Mesenchymal stem cell (in vitro differentiated cells and primary cell): ENCODE data around the gene KIAA1671.

ENCODE experiments used
- DNase-seq: peaks from one replicate; pipeline ENCODE4 v3.0.0-alpha.2; 2013
- H2AFZ ChIP-seq: one replicate; pipeline ENCODE4 v1.6.1; 2013; ENCODE audit warnings: low read depth, mild to moderate bottlenecking, control low read depth, inconsistent platforms, low read length, moderate library complexity
- H2AK5ac ChIP-seq: 2 replicates; pipeline ENCODE4 v1.6.1; 2013; ENCODE audit warnings: low read length, moderate library complexity, mild to moderate bottlenecking, inconsistent platforms; ENCODE audit not compliant: severe bottlenecking
- H2BK120ac ChIP-seq: one replicate; pipeline ENCODE4 v1.6.1; 2013; ENCODE audit warnings: low read depth, mild to moderate bottlenecking, inconsistent platforms, low read length, moderate library complexity
- H2BK12ac ChIP-seq, 2 experiments: one replicate each; pipeline ENCODE4 v1.6.1; 2013; ENCODE audit warnings: inconsistent platforms in 2 of 2, low read length in 2 of 2, mild to moderate bottlenecking in 2 of 2, moderate library complexity in 2 of 2, control low read depth in 1 of 2
- H2BK15ac ChIP-seq: one replicate; pipeline ENCODE4 v1.6.1; 2013; ENCODE audit warnings: mild to moderate bottlenecking, low read depth, inconsistent platforms; ENCODE audit not compliant: poor library complexity, severe bottlenecking
- H2BK5ac ChIP-seq: 2 replicates; pipeline ENCODE4 v1.6.1; 2013; ENCODE audit warnings: low read depth, mild to moderate bottlenecking, low read length, control low read depth, inconsistent platforms; ENCODE audit not compliant: poor library complexity, severe bottlenecking
- H3K14ac ChIP-seq, 2 experiments: one replicate each; pipeline ENCODE4 v1.6.1; 2013; ENCODE audit warnings: inconsistent platforms in 2 of 2, low read length in 2 of 2, control low read depth in 1 of 2, mild to moderate bottlenecking in 1 of 2, moderate library complexity in 1 of 2
- H3K18ac ChIP-seq, 2 experiments: one replicate each; pipeline ENCODE4 v1.6.1; 2013; ENCODE audit warnings: inconsistent platforms in 2 of 2, low read length in 2 of 2, control low read depth in 1 of 2, low read depth in 1 of 2, mild to moderate bottlenecking in 1 of 2
- H3K23ac ChIP-seq, 2 experiments: one replicate each; pipeline ENCODE4 v1.6.1; 2013; ENCODE audit warnings: inconsistent platforms in 2 of 2, low read length in 2 of 2, mild to moderate bottlenecking in 2 of 2, moderate library complexity in 2 of 2, control low read depth in 1 of 2
- H3K27ac ChIP-seq: 2 replicates; pipeline ENCODE4 v1.5.1; 2013; ENCODE audit warnings: mild to moderate bottlenecking, moderate library complexity, low read length, control low read depth, inconsistent platforms; ENCODE audit not compliant: poor library complexity, severe bottlenecking
- H3K27me3 ChIP-seq, 2 experiments: 2 replicates each; pipeline versions ENCODE4 v1.6.1 to v1.7.0; 2013; ENCODE audit warnings: low read length in 2 of 2, mild to moderate bottlenecking in 2 of 2, moderate library complexity in 2 of 2, control low read depth in 1 of 2, inconsistent platforms in 1 of 2; ENCODE audit not compliant: control insufficient read depth in 1 of 2, insufficient read depth in 1 of 2
- H3K36me3 ChIP-seq, 2 experiments: 2 replicates each; pipeline versions ENCODE4 v1.6.1 to v1.7.0; 2013; ENCODE audit warnings: low read length in 2 of 2, control low read depth in 1 of 2, inconsistent platforms in 1 of 2, low read depth in 1 of 2, mild to moderate bottlenecking in 1 of 2; ENCODE audit not compliant: insufficient read depth in 2 of 2, control insufficient read depth in 1 of 2
- H3K4ac ChIP-seq, 2 experiments: one replicate each; pipeline ENCODE4 v1.6.1; 2013; ENCODE audit warnings: inconsistent platforms in 2 of 2, low read length in 2 of 2, mild to moderate bottlenecking in 2 of 2, moderate library complexity in 2 of 2, control low read depth in 1 of 2, low read depth in 1 of 2
- H3K4me1 ChIP-seq: 2 replicates; pipeline ENCODE4 v1.6.1; 2013; ENCODE audit warnings: low read depth, low read length, control low read depth; ENCODE audit not compliant: control insufficient read depth, insufficient read depth
- H3K4me2 ChIP-seq: 2 replicates; pipeline ENCODE4 v1.6.1; 2013; ENCODE audit warnings: low read length, mild to moderate bottlenecking, inconsistent platforms; ENCODE audit not compliant: poor library complexity, severe bottlenecking
- H3K4me3 ChIP-seq, 2 experiments: 2 replicates each; pipeline versions ENCODE4 v1.5.1 to v1.7.0; 2013; ENCODE audit warnings: low read length in 2 of 2, mild to moderate bottlenecking in 2 of 2, control low read depth in 1 of 2, low read depth in 1 of 2; ENCODE audit not compliant: insufficient read depth in 1 of 2
- H3K79me1 ChIP-seq: replicated peaks from 2 replicates; pipeline ENCODE4 v1.6.1; 2013; ENCODE audit warnings: mild to moderate bottlenecking, control low read depth, low read length, inconsistent platforms; ENCODE audit not compliant: poor library complexity, severe bottlenecking
- H3K9ac ChIP-seq: 2 replicates; pipeline ENCODE4 v1.7.0; 2013; ENCODE audit warnings: mild to moderate bottlenecking, low read length, moderate library complexity
- H3K9me3 ChIP-seq: 2 replicates; pipeline ENCODE4 v1.7.0; 2013; ENCODE audit warnings: mild to moderate bottlenecking, low read length; ENCODE audit not compliant: control insufficient read depth
- H4K8ac ChIP-seq: one replicate; pipeline ENCODE4 v1.6.1; 2013; ENCODE audit warnings: inconsistent platforms, mild to moderate bottlenecking, low read length, moderate library complexity
- H4K91ac ChIP-seq: one replicate; pipeline ENCODE4 v1.6.1; 2013; ENCODE audit warnings: mild to moderate bottlenecking, low read length, inconsistent platforms
- WGBS: methylation state at CpG from one replicate; pipeline ENCODE4 v1.1.7; 2013; ENCODE audit warnings: mixed read lengths; 5-methylcytosine and 5-hydroxymethylcytosine counted together

The KIAA1671 gene

GRCh38 chr22:25212337-25212736 is 259.8 kb downstream of the KIAA1671 start:
- Histone ChIP-seq H4K91ac (no peak overlapping the region), H2AK5ac (no peak overlapping the region), H2BK12ac (no peak overlapping the region), H2BK5ac (no peak overlapping the region), H3K79me1 (no peaks in the 10 kb centered on the region), H3K18ac (no peak overlapping the region), H3K4me2 (no peak overlapping the region), H3K23ac (no peak overlapping the region), H3K4me1 (no peaks in the 10 kb centered on the region), H2BK15ac (no peak overlapping the region), H3K9ac (no peak overlapping the region), H3K4me3 (no peak overlapping the region), H3K27ac (no peak overlapping the region), H3K14ac (no peak overlapping the region), H3K27me3 (peaks cover 0 to 11% of the 10 kb centered on the region in 2 experiments), H4K8ac (no peak overlapping the region), H2BK120ac (no peak overlapping the region), H3K4ac (no peak overlapping the region), H3K9me3 (no peaks in the 10 kb centered on the region), H2AFZ (no peak overlapping the region), H3K36me3 (no peaks in the 10 kb centered on the region)
- 69% methylated on average over 3 of the region's 3 CpGs for WGBS
- DNase-seq: no peak

DNA sequence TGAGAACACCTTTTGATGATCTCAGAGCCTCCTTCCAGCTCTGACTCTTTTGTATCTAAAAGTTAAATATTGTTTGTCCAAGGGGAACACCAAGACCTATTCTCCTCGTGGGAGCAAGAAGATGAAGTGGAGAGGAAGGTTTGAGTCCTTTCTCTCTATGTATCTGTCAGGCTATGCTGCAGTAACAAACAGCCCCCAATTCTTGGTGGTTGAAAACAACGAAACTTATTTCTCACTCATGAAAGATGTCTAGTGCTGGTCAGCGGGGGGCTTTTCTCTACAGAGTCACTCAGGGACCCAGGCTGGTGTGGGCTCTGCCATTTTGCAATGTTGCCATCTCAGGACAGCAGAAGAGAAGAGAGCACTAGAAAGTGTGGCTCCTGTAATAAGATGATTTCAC is 260.7 kb downstream of the KIAA1671 start:
- WGBS: 70% methylated on average over 3 of the region's 3 CpGs
- Histone ChIP-seq H4K8ac (no peak overlapping the region), H3K4me1 (no peaks in the 10 kb centered on the region), H3K9me3 (no peaks in the 10 kb centered on the region), H3K79me1 (no peaks in the 10 kb centered on the region), H2BK15ac (no peak overlapping the region), H2BK5ac (no peak overlapping the region), H2BK120ac (no peak overlapping the region), H4K91ac (no peak overlapping the region), H3K27me3 (peaks cover 0 to 11% of the 10 kb centered on the region in 2 experiments), H2AFZ (no peak overlapping the region), H3K18ac (no peak overlapping the region), H3K14ac (no peak overlapping the region), H2BK12ac (no peak overlapping the region), H3K9ac (no peak overlapping the region), H3K23ac (no peak overlapping the region), H3K4me3 (no peak overlapping the region), H2AK5ac (no peak overlapping the region), H3K4me2 (no peak overlapping the region), H3K27ac (no peak overlapping the region), H3K4ac (no peak overlapping the region), H3K36me3 (no peaks in the 10 kb centered on the region)
- DNase-seq: no peak

DNA sequence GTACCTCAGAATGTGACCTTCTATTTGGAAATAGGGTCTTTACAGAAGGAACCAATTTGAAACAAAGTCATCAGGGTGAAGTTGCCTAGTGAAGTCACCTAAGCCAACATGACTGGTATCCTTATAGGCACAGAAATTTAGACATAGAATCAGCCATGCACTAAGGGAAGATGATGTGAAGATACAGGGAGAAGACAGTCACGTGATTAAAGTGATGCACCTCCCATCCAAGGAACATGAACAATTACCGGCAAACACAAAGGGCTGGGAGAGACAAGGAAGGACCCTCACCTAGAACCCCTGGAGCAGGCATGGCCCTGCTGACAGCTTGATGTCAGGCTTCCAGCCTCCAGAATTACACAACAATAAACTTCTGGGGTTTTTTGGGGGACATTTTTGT is 263.7 kb downstream of the KIAA1671 start:
- H3K9me3 ChIP-seq: no peaks in the 10 kb centered on the region
- no peaks in the 10 kb centered on the region for H3K79me1 ChIP-seq
- H4K8ac ChIP-seq: no peak overlapping the region
- no peak overlapping the region for H3K4me2 ChIP-seq
- no peak overlapping the region for H3K27ac ChIP-seq
- H2BK12ac ChIP-seq: no peak overlapping the region
- no peak overlapping the region for H3K4me3 ChIP-seq
- WGBS: 94% methylated on average over 2 of the region's 2 CpGs
- H3K9ac ChIP-seq: no peak overlapping the region
- no peak overlapping the region for H3K18ac ChIP-seq
- H3K36me3 ChIP-seq: no peaks in the 10 kb centered on the region
- H2AK5ac ChIP-seq: no peak overlapping the region
- H2AFZ ChIP-seq: no peak overlapping the region
- DNase-seq: no peak
- no peak overlapping the region for H2BK120ac ChIP-seq
- no peak overlapping the region for H3K23ac ChIP-seq
- H3K14ac ChIP-seq: no peak overlapping the region
- H2BK5ac ChIP-seq: no peak overlapping the region
- peaks cover 17 to 33% of the 10 kb centered on the region in 2 experiments for H3K27me3 ChIP-seq
- H4K91ac ChIP-seq: no peak overlapping the region
- H3K4me1 ChIP-seq: no peaks in the 10 kb centered on the region
- H3K4ac ChIP-seq: no peak overlapping the region
- H2BK15ac ChIP-seq: no peak overlapping the region

DNA sequence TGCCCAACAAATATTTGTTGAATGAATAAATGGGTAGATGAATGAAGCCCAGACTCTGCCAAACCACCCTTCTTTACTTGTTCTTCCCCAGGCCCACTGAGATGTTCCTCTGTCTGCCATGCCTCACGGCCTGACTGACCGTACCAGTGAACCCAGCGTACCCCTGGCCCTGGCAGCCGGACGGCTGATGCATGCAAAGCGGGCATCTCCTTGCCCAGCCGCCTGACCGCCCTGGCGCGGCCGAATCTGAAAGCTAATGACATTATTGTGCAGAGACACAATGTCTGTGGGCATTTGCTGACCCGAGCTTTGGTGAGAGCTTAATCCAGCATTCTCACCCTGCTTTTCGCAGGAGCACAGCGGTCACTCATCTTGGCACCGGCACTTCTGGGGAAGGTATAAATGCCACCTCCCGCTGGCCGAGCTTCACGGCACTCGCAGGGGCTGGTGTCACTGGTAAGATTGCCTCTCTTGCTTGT is 266.7 kb downstream of the KIAA1671 start, which contains the start of gene CRYBB2:
Gene CRYBB2, plus strand, starts transcription at position 429 of the 479 bp plus-strand sequence. CDS start 1,791 bp downstream, outside the sequence.
- H3K4me1 ChIP-seq: no peaks in the 10 kb centered on the region
- H3K18ac ChIP-seq: no peak within 1 kb of the TSS
- peaks cover 24 to 50% of the 10 kb centered on the region in 2 experiments for H3K27me3 ChIP-seq
- H3K27ac ChIP-seq: no peak within 1 kb of the TSS
- no peak within 1 kb of the TSS for H2AFZ ChIP-seq
- DNase-seq: no peak
- H2BK120ac ChIP-seq: no peak within 1 kb of the TSS
- WGBS: 87% methylated on average over 19 of the region's 19 CpGs
- no peak within 1 kb of the TSS for H3K14ac ChIP-seq
- H2BK5ac ChIP-seq: no peak within 1 kb of the TSS
- H3K9ac ChIP-seq: no peak within 1 kb of the TSS
- no peak within 1 kb of the TSS for H4K91ac ChIP-seq
- no peak within 1 kb of the TSS for H4K8ac ChIP-seq
- no peak within 1 kb of the TSS for H2BK15ac ChIP-seq
- no peak within 1 kb of the TSS for H3K4me2 ChIP-seq
- no peak within 1 kb of the TSS for H3K4ac ChIP-seq
- no peak within 1 kb of the TSS for H2AK5ac ChIP-seq
- H3K9me3 ChIP-seq: no peaks in the 10 kb centered on the region
- H2BK12ac ChIP-seq: no peak within 1 kb of the TSS
- no peaks in the 10 kb centered on the region for H3K79me1 ChIP-seq
- no peak within 1 kb of the TSS for H3K23ac ChIP-seq
- no peaks in the 10 kb centered on the region for H3K36me3 ChIP-seq
- H3K4me3 ChIP-seq: no peak within 1 kb of the TSS
